ENCODE measurements around the gene AQP12B.
"Not testable (repeated sequence)": the region's sequence is repeated elsewhere in the genome, so short reads cannot be mapped to it uniquely, and the experiment has no call there.

The AQP12B gene

DNA sequence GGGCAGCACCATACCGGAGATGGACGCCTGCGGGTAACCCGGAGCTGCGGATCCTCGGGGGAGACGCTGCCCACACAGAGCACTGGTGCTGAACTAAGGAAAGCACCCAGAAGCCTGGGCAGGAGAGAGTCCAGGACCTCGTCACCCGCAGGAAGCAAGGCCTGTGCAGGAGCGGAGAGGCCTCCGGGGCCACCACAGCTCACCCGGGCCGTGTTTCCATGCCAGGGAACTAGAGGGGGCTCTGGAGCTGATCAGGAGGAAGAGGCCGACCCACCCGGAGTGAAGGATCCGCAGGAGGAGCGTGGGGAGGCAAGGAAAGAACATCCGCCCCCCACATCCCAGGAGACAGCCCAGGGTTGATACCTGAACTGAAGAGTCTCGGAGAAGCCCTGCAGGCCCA is 3.8 kb downstream of the AQP12B start:
- no CpG with 5 or more reads among the region's 19 CpGs for WGBS
- DNase-seq; H2BK15ac ChIP-seq (ENCODE audit: low read depth, poor library complexity, severe bottlenecking); H3K79me1 ChIP-seq (replicated peaks; ENCODE audit: low read length, poor library complexity, severe bottlenecking); H3K36me3 ChIP-seq (ENCODE audit: control insufficient read depth in 1 of 2, insufficient read depth in 2 of 2, low read depth in 1 of 2, low read length in 2 of 2); H3K4me2 ChIP-seq (ENCODE audit: low read length, poor library complexity, severe bottlenecking); H2AFZ ChIP-seq (ENCODE audit: low read depth, low read length); H3K27me3 ChIP-seq (ENCODE audit: control insufficient read depth in 1 of 2, insufficient read depth in 1 of 2, low read length in 2 of 2); H3K27ac ChIP-seq (ENCODE audit: low read length, poor library complexity, severe bottlenecking); H3K18ac ChIP-seq (ENCODE audit: low read depth in 1 of 2, low read length in 2 of 2); H2AK5ac ChIP-seq (ENCODE audit: low read length, severe bottlenecking); H3K4me1 ChIP-seq (ENCODE audit: control insufficient read depth, insufficient read depth, low read depth, low read length); H2BK12ac ChIP-seq (ENCODE audit: low read length in 2 of 2); H4K91ac ChIP-seq (ENCODE audit: low read length); H4K8ac ChIP-seq (ENCODE audit: low read length); H3K4ac ChIP-seq (ENCODE audit: low read depth in 1 of 2, low read length in 2 of 2); H3K14ac ChIP-seq (ENCODE audit: low read length in 2 of 2); H3K4me3 ChIP-seq (ENCODE audit: insufficient read depth in 1 of 2, low read depth in 1 of 2, low read length in 2 of 2); H3K23ac ChIP-seq (ENCODE audit: low read length in 2 of 2); H2BK120ac ChIP-seq (ENCODE audit: low read depth, low read length); H3K9me3 ChIP-seq (ENCODE audit: control insufficient read depth, low read length); H2BK5ac ChIP-seq (ENCODE audit: low read depth, low read length, poor library complexity, severe bottlenecking); H3K9ac ChIP-seq (ENCODE audit: low read length): not testable (repeated sequence)

DNA sequence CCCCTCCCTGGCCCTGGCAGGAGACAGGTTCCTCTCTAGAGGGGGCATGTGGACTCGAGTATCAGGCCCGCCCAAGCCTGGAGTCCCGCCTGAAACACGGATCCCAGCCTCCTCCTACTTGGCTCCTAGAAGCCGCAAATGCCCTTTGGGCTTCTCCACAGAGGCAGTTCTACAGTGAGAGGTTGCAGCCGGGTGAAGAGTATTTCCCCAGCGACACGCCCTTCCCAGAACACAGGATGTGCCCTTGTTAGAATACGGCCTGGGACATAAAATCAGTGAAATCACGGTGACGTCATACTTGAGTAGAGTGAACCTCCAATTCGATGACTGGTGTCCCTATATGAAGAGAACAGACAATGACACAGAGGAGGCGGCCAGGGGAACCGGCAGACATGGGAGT is 4.6 kb downstream of the AQP12B start:
- H3K4me3 ChIP-seq (ENCODE audit: insufficient read depth in 1 of 2, low read depth in 1 of 2, low read length in 2 of 2); H2AFZ ChIP-seq (ENCODE audit: low read depth, low read length); H2BK12ac ChIP-seq (ENCODE audit: low read length in 2 of 2); H3K27ac ChIP-seq (ENCODE audit: low read length, poor library complexity, severe bottlenecking); H3K4me2 ChIP-seq (ENCODE audit: low read length, poor library complexity, severe bottlenecking); H3K9me3 ChIP-seq (ENCODE audit: control insufficient read depth, low read length); H2BK15ac ChIP-seq (ENCODE audit: low read depth, poor library complexity, severe bottlenecking); H4K8ac ChIP-seq (ENCODE audit: low read length); H3K18ac ChIP-seq (ENCODE audit: low read depth in 1 of 2, low read length in 2 of 2); H3K23ac ChIP-seq (ENCODE audit: low read length in 2 of 2); H4K91ac ChIP-seq (ENCODE audit: low read length); H3K14ac ChIP-seq (ENCODE audit: low read length in 2 of 2); H3K4me1 ChIP-seq (ENCODE audit: control insufficient read depth, insufficient read depth, low read depth, low read length); H3K4ac ChIP-seq (ENCODE audit: low read depth in 1 of 2, low read length in 2 of 2); DNase-seq; H2BK5ac ChIP-seq (ENCODE audit: low read depth, low read length, poor library complexity, severe bottlenecking); H2BK120ac ChIP-seq (ENCODE audit: low read depth, low read length); H3K9ac ChIP-seq (ENCODE audit: low read length); H3K36me3 ChIP-seq (ENCODE audit: control insufficient read depth in 1 of 2, insufficient read depth in 2 of 2, low read depth in 1 of 2, low read length in 2 of 2); H3K79me1 ChIP-seq (replicated peaks; ENCODE audit: low read length, poor library complexity, severe bottlenecking); H2AK5ac ChIP-seq (ENCODE audit: low read length, severe bottlenecking): not testable (repeated sequence)
- no CpG with 5 or more reads among the region's 14 CpGs for WGBS
- H3K27me3 ChIP-seq (ENCODE audit: control insufficient read depth in 1 of 2, insufficient read depth in 1 of 2, low read length in 2 of 2) = peaks cover 5 to 16% of the 10 kb centered on the region in 2 experiments

DNA sequence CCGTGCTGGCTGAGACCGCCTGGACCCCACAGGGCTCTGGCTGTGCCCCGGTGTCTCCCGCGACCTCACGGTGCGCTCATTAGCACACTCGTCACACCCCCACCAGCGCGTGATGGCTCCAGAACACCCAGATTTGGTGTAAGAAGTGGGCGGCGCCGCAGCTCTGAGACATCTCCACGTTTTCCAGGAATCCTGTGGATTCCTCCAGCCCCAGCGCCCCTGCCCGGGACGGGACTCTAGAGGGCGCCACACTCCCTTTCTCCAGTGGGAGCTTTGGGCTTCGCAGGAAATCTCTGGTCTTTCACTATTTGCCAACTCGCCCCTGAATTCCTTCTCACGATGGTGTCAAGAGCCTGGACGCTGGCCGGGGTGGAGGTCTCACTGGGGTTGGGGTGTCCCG is 7.3 kb downstream of the AQP12B start:
- H3K27me3 ChIP-seq (ENCODE audit: control insufficient read depth in 1 of 2, insufficient read depth in 1 of 2, low read length in 2 of 2) = peaks cover 12 to 40% of the 10 kb centered on the region in 2 experiments
- WGBS = no CpG with 5 or more reads among the region's 24 CpGs

DNA sequence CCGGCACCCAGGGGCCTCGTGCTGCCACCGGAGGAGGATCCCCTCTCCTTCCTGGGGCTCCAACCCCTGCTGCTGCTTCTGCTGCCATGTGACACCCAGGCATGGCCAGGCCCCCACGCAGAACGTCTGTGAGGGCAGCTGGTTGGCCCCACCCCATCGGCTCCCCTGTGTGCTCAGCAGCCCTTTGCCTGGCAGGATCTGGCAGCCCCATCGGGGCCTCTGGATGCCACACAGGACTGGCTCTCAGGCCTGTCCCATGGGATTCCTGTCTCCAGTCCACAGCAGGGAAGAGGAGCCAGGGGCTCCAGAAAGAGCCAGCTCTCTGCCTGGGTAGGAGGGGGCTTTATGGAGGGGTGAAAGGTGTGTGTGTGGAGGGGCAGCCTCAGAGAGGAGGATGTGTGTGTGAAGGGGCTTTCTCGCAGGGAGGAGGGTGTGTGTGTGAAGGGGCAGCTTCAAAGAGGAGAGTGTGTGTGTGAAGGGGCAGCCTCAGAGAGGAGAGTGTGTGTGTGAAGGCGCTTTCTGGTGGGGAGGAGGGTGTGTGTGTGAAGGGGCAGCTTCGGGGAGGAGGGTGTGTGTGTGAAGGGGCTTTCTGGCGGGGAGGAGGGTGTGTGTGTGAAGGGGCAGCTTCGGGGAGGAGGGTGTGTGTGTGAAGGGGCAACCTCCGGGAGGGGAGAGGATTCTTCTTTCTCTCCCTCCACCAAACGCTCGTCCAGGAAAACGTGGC is 8.1 kb downstream of the AQP12B start:
- WGBS = 57% methylated on average over 10 of the region's 16 CpGs
- H4K91ac ChIP-seq (ENCODE audit: low read length); H3K14ac ChIP-seq (ENCODE audit: low read length in 2 of 2): not testable (repeated sequence)

More for the DNA sequence above, 7.3 kb downstream of the AQP12B start:
- not testable (repeated sequence) for H4K8ac ChIP-seq (ENCODE audit: low read length); H3K9ac ChIP-seq (ENCODE audit: low read length); H2BK120ac ChIP-seq (ENCODE audit: low read depth, low read length); H2BK15ac ChIP-seq (ENCODE audit: low read depth, poor library complexity, severe bottlenecking); H2AFZ ChIP-seq (ENCODE audit: low read depth, low read length); H4K91ac ChIP-seq (ENCODE audit: low read length); H3K9me3 ChIP-seq (ENCODE audit: control insufficient read depth, low read length); H3K79me1 ChIP-seq (replicated peaks; ENCODE audit: low read length, poor library complexity, severe bottlenecking); H3K4me2 ChIP-seq (ENCODE audit: low read length, poor library complexity, severe bottlenecking); H2BK12ac ChIP-seq (ENCODE audit: low read length in 2 of 2); H3K18ac ChIP-seq (ENCODE audit: low read depth in 1 of 2, low read length in 2 of 2); H3K4me1 ChIP-seq (ENCODE audit: control insufficient read depth, insufficient read depth, low read depth, low read length); DNase-seq; H3K4me3 ChIP-seq (ENCODE audit: insufficient read depth in 1 of 2, low read depth in 1 of 2, low read length in 2 of 2); H3K36me3 ChIP-seq (ENCODE audit: control insufficient read depth in 1 of 2, insufficient read depth in 2 of 2, low read depth in 1 of 2, low read length in 2 of 2); H3K4ac ChIP-seq (ENCODE audit: low read depth in 1 of 2, low read length in 2 of 2); H3K23ac ChIP-seq (ENCODE audit: low read length in 2 of 2); H3K14ac ChIP-seq (ENCODE audit: low read length in 2 of 2); H2BK5ac ChIP-seq (ENCODE audit: low read depth, low read length, poor library complexity, severe bottlenecking); H2AK5ac ChIP-seq (ENCODE audit: low read length, severe bottlenecking); H3K27ac ChIP-seq (ENCODE audit: low read length, poor library complexity, severe bottlenecking)

More for the DNA sequence above, 8.1 kb downstream of the AQP12B start:
- H2AFZ ChIP-seq (ENCODE audit: low read depth, low read length); H3K36me3 ChIP-seq (ENCODE audit: control insufficient read depth in 1 of 2, insufficient read depth in 2 of 2, low read depth in 1 of 2, low read length in 2 of 2); DNase-seq; H3K79me1 ChIP-seq (replicated peaks; ENCODE audit: low read length, poor library complexity, severe bottlenecking); H3K9ac ChIP-seq (ENCODE audit: low read length); H3K18ac ChIP-seq (ENCODE audit: low read depth in 1 of 2, low read length in 2 of 2); H4K8ac ChIP-seq (ENCODE audit: low read length); H3K4ac ChIP-seq (ENCODE audit: low read depth in 1 of 2, low read length in 2 of 2); H2BK15ac ChIP-seq (ENCODE audit: low read depth, poor library complexity, severe bottlenecking); H3K27ac ChIP-seq (ENCODE audit: low read length, poor library complexity, severe bottlenecking); H2BK5ac ChIP-seq (ENCODE audit: low read depth, low read length, poor library complexity, severe bottlenecking); H3K23ac ChIP-seq (ENCODE audit: low read length in 2 of 2); H2BK12ac ChIP-seq (ENCODE audit: low read length in 2 of 2); H3K9me3 ChIP-seq (ENCODE audit: control insufficient read depth, low read length); H2BK120ac ChIP-seq (ENCODE audit: low read depth, low read length); H3K4me3 ChIP-seq (ENCODE audit: insufficient read depth in 1 of 2, low read depth in 1 of 2, low read length in 2 of 2); H3K4me1 ChIP-seq (ENCODE audit: control insufficient read depth, insufficient read depth, low read depth, low read length); H2AK5ac ChIP-seq (ENCODE audit: low read length, severe bottlenecking); H3K4me2 ChIP-seq (ENCODE audit: low read length, poor library complexity, severe bottlenecking): not testable (repeated sequence)
- peaks cover 13 to 47% of the 10 kb centered on the region in 2 experiments for H3K27me3 ChIP-seq (ENCODE audit: control insufficient read depth in 1 of 2, insufficient read depth in 1 of 2, low read length in 2 of 2)

Data from mesenchymal stem cell (in vitro differentiated cells and primary cell).